GM21367 (cell line): ENCODE data around the gene WDR74.

Source experiments
- ATAC-seq: cut with Tn5 transposase; IDR thresholded peaks from one replicate; pipeline ENCODE4 v1.9.1; 2021; ENCODE audit not compliant: unreplicated experiment

The WDR74 gene

GRCh38 chr11:62799486-62799885, 39.9 kb downstream of the WDR74 start:
- ATAC-seq, result no peak

GRCh38 chr11:62796281-62796680, 43.1 kb downstream of the WDR74 start:
- ATAC-seq, result no peak

GRCh38 chr11:62794201-62794775, 45.1 kb downstream of the WDR74 start:
- no peak for ATAC-seq

GRCh38 chr11:62792202-62792575, 47.2 kb downstream of the WDR74 start:
- ATAC-seq, result no peak

- peak; percentile 59 for ATAC-seq
Observed at GRCh38 chr11:62791501-62792201, 47.7 kb downstream of the WDR74 start, which contains the start of gene TMEM223. Gene TMEM223, minus strand, starts transcription at chr11:62792006. Its CDS starts 12 bp downstream, at chr11:62791994.

GRCh38 chr11:62789576-62789975, 49.8 kb downstream of the WDR74 start:
- no peak for ATAC-seq

- ATAC-seq, result no peak
Observed at GRCh38 chr11:62788991-62789390, 50.4 kb downstream of the WDR74 start.

- peak; percentile 61 for ATAC-seq
Observed at GRCh38 chr11:62787005-62787759, 52.2 kb downstream of the WDR74 start, which contains the start of gene TMEM179B. Gene TMEM179B, plus strand, starts transcription at chr11:62787402. Its CDS starts 30 bp downstream, at chr11:62787432.

- peak; percentile 52 for ATAC-seq
Observed at GRCh38 chr11:62786318-62787004, 52.9 kb downstream of the WDR74 start.
